NCI-H1417 treated with DMSO at 0.1 percent for 48 hours (cell line): ENCODE results near the gene AKAP7.
A peak's percentile ranks its signal among the peaks of the same experiment; 100 is the strongest.

Source experiments
- DNase-seq: peaks from one replicate; lab custom pipeline; 2025; lab: John Stamatoyannopoulos, UW

AKAP7 gene

DNA sequence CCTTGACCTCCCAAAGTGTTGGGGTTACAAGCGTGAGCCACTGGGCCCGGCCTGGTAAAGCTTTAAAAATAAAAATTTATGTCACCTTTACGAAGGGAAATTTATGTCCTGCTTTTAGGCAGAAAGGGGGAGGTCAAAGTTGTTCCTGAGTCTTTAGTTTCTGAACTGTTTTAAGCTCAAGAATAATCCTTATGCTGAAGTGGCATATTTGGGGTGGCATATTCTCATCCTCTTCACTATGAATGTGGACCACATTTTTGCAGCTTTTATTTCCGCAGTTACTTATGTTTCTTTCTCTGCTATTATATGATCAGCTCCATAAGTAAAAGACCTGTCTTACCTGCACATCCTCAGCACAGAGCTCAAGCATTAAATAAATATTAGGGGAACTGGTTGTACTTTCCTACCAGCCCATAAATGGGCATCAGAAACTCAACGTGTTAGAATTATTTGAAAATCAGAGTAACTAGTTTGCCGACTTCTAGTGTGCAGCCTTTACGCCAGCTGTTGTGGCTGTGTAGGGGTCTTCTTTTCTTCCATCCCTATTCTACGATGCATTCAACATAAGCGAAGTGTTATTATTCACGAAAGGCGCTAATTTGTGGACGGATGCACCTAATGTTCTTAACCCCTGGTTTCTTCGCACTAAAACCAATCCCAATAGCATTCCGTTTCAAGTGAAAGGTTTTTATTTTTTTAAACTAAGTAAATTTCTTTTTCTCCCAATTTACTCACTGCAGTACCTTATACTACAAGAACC is 867 bp upstream of the AKAP7 start:
- DNase-seq: no peak

DNA sequence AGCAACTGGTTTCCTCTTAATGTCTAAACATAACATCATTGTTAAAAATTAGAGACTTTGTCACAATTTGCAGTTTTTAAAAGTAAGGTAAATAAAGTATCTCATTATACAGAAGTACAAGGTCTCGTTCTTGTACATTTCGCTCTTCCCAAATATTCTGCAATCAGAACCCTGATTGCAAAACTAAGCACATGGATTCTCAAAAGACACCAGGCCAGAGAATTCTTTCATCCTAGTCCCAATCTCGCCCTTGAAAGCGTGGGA is 355 bp upstream of the AKAP7 start:
- no peak for DNase-seq

DNA sequence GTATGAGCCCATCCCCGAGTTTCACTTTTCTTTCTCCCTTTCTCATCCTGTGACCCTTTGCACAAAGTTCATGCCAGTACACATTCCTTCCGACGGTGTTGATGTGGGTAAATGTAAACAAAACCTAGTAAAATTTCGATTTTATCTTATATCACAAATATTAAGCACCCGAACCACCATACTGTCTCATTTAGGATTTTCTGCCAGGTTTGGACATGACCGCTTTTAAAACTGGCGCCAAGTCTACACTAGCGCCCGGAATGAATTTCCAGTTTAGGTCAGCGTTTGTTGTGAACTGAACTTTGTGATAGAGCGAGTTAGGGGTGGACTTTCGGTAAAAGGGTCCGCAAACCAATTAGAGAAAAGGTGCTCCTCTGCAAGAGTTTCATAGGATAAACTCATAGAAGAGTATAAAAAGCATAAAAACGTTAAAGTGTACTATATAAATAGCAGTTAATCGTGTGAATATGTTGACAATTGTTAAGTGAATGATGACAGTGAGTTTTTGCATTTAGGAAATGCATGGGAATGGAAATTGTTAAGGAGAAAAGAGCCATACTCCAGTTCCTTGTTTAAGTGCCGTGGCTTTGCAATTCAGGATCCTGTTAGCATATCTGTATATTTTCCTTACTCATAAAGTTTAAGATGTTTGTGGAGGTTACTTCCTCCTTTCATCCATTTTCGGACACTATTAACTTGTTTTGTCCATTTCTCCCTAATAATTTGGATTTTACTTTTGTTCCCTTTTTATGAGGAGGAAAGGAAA is 937 bp downstream of the AKAP7 start:
- no peak for DNase-seq

DNA sequence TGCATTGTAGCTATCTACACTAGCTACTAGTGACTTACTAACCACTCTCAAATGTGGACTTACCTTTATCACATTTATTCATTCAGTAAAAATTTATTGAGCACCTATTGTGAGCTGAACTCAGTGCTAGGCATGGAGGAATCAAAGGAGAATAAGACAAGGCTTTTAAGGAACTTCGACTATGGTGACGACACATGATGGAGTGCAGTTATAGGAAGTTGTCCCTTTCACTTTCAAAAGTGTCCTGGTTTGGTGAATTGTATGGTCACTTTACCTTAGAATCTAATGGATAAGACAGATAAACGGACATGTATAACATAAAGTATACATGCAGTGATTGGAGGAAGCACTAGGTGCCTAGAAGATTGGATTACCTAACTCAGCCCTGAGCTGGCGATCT is 4.3 kb downstream of the AKAP7 start:
- no peak for DNase-seq

DNA sequence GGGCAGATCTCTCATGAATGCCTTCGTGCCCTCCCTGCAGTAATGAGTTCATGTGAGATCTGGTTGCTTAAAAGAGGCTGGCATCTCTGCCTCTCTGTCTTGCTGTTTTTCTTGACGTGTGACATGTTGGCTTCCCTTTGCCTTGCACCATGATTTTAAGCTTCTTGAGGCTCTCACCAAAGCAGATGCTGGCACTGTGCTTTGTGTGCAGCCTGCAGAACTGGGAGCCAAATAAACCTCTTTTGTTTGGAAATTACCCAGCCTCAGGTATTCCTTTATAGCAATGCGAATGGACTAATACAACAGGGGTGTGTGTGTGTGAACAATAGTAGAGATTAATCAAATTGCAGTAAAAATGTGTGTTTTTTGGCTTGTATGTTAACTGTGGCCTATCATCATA is 8.1 kb downstream of the AKAP7 start:
- no peak for DNase-seq

DNA sequence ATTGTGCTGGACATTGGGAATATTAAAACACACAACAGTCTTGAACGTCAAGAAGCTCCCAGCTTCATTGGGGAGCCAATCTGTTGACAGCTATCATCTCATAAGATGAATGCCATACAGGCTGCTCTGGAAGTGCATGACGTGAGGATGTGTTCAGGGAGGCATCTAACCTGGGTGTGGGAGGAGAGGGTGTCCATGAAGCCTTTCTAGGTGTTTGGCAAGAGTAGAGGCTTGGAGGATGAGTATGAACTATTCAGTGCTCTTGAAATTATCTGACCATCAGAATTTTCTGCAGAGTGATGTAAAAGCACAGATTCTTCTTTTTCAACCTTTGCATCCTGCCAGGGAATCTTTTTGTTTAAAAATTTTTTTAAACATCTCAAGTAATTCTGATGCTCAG is 11.6 kb downstream of the AKAP7 start:
- no peak for DNase-seq

DNA sequence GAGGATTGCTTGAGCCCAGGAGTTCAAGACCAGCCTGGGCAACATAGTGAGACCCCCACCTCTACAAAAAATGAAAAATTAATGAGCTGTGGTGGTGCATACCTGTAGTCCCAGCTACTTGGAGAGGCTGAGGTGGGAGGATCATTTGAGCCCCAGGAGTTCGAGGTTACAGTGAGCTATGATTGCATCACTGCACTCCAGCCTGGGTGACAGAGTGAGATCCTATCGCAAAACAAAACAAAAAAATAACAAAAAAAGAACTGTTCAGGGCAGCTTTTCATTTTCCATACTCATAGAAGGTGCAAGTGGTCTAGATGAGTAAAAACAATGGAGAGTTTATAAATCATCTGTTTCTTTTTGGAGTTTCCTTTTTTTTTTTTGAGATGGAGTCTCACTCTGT is 21.1 kb downstream of the AKAP7 start:
- DNase-seq: no peak

DNA sequence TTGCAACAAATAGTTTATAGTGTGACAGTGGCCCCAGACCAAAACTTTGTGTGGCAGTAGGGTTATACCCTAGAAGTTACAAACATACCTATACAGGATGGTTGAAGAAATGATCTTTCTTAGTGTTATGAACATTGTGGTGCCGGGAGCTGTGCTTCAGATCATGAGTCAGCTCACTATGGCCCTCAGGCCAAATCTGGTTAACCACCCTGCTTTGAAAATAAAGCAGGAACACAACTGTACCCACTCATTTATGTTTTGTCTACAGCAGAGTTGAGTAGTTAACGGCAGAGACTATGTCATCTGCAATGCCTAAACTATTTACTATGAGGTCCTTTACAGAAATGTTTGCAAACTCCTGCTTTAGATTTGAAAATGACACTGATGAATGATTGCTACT is 24.3 kb downstream of the AKAP7 start:
- no peak for DNase-seq

DNA sequence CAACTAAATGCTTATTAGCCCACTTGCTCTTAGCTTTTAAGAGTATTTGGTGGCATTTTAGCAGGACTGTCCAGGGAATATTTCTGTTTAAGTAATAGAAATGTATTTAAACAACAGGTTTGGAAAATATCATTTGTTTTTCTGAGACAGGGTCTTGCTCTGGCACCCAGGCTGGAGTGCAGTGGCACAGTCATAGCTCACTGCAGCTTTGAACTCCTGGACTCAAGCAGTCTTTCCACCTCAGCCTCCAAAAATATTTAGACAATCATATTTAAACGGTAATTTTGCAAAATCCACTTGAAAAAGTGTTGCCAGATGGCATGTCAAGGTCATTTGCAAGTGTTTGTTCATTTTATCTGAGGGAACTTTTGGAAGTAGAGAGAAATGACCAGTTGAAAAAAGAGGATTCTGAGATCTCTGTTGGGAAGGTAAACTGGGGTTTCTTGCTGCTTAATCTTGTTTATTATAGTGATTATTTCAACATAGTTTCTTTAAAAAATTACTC is 25.0 kb downstream of the AKAP7 start:
- DNase-seq: no peak

DNA sequence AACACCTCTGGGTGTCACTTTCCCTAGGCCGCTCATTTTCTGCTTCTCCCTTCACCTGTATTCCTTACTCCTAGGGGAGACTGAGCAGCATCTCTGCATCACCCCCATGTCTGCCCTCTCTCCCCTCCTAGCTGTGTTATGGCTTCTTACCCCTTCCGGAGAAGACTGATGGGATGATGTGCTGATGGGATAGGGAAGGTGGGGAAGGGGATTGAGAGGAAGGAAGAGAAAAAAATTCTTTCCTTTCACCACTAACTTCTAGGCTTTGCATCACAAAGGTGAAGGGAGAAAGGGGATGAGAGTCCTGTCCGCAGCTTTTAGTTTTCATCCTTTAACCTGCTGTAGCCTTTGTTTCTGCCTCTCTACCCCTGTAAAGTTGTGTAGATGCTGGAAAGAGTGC is 26.7 kb downstream of the AKAP7 start:
- DNase-seq: no peak

DNA sequence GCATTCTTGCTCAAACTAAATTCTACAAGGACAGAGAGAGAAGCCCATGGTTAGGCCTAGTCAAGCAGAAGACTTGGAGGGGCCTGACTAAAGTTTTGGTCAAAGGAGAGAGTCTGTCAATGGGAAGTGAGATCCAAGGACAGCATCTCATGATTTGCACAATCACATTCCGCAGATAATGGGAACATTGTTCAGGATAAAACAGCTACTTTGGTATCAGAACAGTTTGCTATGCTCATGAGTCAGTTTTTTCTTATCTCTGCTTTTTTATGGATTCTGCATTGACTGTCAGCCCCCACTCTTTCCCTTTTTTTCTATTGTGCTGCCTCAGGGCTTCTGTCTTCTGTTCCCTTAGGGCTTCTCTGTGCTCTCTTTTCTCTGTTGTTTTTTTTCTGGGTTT is 28.6 kb downstream of the AKAP7 start:
- no peak for DNase-seq

DNA sequence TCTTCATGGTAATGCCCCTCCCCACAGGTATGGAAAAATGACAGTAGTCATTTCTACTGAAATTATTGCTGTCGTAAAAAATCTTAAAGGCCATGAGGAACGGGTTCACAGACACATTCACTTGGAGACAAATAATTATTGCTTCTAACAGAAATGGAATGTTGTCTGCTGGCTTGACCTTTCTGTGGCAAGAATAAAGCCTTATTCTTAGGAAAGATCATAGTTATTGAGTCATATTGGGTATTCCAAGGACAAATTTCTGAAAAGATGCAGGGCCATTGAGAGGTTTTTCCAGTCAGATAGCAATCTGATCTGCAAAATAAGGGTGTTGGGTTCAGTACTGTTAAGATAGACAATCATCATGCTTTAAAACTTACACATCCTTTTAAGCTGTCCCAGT is 29.2 kb downstream of the AKAP7 start:
- no peak for DNase-seq

DNA sequence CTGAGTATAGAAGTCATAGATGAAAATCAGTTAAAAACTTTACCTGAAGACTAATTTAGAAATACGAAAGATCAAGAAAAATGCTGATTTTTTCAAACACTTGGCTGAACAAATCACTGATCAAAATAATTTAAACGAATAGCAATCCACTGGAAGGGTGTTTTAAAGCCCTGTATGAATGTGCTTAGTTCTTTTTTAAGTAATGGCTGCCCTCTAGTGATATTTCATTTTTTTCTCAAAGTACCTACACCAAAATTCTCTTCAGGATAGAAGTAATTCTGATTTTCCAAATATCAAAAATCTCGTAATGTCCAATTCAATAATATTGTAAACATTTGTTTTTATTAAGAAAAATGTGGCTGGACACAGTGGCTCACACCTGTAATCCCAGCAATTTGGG is 32.5 kb downstream of the AKAP7 start:
- DNase-seq: no peak

DNA sequence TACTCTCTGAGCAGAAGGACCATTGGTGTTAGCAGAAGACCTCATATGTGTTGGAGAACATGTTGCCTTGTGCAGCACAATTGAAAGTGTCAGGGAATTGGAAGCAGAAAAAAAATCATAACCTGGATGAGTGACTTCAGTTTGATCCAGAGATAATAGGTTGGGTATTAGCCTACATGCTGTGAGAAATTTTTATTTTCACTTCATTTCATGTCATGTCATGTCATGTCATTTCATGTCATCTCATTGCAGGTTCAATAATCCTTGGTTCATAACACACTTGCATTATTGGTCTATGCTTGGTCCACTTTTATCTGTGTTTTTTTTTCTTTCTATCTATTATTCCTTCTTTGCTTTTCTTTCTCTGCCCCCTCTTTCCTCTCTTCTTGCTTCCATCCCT is 34.3 kb downstream of the AKAP7 start:
- no peak for DNase-seq

DNA sequence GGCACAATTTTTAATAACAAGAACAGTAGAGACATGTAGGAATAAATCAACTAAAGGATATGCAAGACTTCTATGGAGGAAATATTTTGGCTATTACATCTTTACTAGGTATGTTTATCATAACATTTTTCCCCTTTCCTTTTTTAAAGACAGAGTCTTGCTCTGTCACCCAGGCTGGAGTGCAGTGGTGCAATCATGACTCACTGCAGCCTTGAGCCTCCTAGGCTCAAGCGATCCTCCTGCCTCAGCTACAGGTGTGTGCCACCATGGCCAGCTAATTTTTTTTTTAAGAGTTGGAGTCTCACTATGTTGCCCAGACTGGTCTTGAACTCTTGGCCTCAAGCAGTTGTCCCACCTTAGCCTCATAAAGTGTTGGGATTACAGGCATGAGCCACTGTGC is 37.0 kb downstream of the AKAP7 start:
- DNase-seq: no peak

DNA sequence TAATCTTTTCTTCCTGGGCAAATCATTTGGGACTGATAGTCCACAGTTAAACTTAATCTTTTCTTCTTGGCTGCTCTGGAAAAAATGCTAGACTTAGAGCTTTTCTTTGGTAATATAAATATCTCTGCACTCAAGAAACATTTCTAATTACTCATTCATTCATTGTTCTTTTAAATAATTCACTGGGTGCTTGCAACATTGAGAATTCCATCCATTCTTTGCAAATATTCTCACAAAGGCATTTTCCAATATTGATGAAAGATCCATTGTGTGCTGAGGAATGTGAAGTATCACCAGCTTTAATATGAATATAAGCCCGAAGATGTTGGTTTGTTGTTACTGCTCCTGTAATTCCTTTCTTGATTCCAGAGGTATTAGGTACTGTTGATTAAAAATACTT is 38.4 kb downstream of the AKAP7 start:
- no peak for DNase-seq

DNA sequence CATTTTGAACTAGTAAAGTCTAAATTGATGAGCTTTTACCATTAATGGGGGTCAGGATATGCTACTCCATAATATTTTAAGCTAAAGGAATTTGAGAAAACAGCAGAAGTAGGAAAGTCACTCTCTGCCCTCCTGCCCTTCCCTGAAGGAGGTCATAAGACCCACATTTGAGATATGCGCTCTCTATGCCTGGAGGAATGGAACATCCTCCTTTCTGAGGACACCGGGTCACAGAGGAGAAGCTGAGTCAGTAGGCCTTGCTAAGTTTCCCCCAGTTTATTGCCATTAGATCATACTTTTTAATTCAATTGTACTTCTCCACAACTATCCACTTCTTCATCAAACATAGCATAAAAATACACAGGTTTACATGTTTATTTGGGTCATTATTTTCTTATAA is 40.3 kb downstream of the AKAP7 start:
- no peak for DNase-seq

DNA sequence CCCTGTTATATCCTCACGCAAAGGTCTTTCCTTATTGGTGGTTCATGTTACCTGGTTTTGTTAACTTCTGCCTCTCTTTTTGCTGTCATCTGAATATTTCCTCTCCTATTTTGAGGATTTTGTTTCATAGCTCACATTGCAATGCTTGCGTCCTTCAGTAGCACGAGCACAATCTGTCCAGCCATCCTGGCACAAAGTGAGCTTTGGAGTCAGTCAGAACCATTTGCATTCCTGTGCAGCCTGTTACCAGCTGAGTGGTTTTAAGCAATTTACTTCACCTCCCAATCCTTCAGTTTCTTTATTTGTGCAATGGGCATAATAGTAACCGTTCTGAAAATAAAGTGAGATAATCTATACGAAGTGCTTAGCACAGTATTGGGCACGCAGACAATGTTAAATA is 42.7 kb downstream of the AKAP7 start:
- DNase-seq: no peak

DNA sequence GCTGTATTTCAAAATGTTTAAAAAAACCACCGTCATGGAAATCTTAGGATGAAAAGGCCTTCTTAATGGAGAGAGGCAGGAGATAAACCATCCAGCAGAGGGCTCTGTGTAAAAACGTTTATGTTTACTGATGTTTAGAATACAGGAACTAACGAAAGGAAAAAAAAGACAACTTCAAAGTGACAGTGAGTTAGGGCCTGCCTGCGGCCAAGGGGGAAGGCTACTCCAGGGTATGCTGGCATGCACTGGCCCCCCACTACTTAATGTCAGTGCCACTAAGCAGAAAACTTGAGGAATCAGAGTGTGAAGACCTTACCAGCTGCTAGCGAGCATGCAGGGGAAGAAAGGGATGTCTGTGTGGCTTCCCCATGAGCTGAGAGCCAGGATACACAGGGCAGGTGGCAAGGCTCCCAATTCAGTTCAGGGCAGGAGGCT is 47.7 kb downstream of the AKAP7 start:
- DNase-seq: no peak

DNA sequence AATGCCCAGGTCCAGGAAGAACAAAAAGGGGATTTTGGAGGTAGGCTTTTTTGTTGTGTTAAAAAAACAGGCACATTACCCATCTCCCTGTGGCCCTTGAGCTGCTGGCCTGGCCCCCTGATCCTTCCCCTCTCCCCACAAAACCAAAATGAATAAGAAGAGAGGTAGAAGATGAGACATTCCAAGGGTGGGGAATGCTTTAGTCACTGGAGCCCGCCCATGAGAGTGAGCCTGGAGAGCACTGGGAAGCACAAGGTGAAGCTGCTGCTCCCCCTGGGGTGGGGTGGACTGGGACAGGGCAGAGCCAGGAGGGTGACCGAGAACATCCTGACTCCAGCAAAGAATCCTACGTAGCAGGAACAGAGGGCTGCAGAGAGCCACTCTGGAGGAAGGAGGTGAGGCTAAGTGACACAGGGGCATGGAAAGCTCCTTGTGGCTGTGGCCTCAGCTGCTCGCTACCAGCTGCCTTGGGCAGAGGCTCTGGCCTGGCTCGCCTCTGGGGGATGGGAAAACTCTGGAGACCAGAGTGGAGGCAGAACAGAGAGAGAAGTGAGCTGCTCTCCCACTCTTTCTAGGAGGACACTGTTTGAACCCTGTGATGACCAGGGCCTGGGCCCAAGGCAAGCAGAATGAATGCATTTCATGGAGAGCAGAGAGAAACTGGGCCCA is 48.3 kb downstream of the AKAP7 start:
- no peak for DNase-seq

DNA sequence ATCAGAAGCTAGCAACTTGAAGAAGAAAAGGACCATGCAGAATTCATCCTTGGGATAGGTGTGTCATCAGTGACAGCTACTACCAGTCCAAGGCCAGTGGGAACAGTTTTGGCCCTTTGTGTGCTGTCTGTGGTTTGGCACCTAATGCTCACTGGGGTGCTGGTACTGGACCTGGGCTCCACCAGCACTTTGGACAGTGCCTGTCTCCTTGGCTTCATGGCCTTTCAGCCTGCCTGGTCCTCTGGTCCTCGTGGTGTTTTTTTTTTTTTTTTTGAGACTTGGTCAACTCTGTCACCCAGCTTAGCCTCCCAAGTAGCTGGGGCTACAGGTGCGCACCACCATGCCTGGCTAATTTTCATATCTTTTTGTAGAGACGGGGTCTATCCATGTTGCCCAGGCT is 56.3 kb downstream of the AKAP7 start:
- no peak for DNase-seq

DNA sequence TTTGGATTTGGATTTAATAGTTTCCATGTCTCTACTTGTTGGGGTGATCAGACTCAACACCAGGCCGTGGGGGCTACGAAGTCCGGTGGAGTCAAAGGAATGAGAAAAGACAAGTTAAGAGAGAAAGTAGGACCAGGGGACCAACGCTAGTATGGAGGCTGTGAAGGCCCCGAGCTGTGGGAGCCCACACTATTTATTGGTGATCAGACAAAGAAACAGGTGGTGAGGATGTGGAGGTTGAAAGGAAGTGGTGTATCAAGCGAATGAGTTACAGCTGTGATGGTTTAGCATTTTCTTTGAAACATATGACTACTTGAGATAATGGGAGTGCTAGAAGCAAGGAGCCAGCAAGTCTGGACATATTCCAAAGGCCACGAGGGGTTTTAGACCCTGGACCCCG is 62.4 kb downstream of the AKAP7 start:
- no peak for DNase-seq

DNA sequence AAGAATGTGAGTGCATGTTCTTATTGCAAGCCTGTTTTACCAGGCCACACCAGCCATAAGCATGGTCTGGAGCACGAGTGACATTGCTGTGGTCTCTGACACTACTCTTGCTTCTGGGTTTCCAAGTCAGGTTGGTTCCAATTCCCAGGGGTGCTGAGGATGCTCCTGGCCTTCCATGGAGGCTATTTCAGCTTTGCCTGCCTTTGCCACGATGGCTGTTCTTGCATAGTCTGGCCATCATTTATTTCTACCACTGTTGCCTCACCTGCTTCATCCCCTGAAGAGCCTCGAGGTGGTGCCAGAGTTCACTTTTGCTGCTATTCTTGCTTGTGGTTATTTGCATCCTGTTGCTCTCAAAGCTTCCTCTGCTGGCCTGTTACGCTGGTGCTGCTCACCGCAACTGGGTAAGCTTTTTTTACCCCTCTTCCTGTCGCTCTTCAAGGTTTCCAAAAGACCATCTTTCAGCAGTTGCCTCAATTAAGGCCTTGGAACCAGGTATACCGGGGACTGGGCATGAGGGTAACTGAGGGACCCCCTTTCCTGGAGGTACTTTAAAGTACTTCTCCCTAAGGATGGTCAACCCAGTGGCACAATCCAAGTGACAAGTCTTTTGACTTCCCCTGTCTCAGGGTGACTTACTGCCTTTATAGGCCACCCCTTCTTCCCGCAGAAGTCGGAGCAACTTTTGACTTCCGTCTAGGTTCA is 64.5 kb downstream of the AKAP7 start:
- peak; percentile 14 for DNase-seq
